Mesenchymal stem cell (in vitro differentiated cells and primary cell): ENCODE results near the gene TGFBI.
A peak's percentile ranks its signal among the peaks of the same experiment; 100 is the strongest.

ENCODE experiments used
- DNase-seq: peaks from one replicate; pipeline ENCODE4 v3.0.0-alpha.2; 2013
- H2AFZ ChIP-seq: one replicate; pipeline ENCODE4 v1.6.1; 2013; ENCODE audit warnings: low read depth, mild to moderate bottlenecking, control low read depth, inconsistent platforms, low read length, moderate library complexity
- H2AK5ac ChIP-seq: 2 replicates; pipeline ENCODE4 v1.6.1; 2013; ENCODE audit warnings: low read length, moderate library complexity, mild to moderate bottlenecking, inconsistent platforms; ENCODE audit not compliant: severe bottlenecking
- H2BK120ac ChIP-seq: one replicate; pipeline ENCODE4 v1.6.1; 2013; ENCODE audit warnings: low read depth, mild to moderate bottlenecking, inconsistent platforms, low read length, moderate library complexity
- H2BK12ac ChIP-seq, 2 experiments: one replicate each; pipeline ENCODE4 v1.6.1; 2013; ENCODE audit warnings: inconsistent platforms in 2 of 2, low read length in 2 of 2, mild to moderate bottlenecking in 2 of 2, moderate library complexity in 2 of 2, control low read depth in 1 of 2
- H2BK15ac ChIP-seq: one replicate; pipeline ENCODE4 v1.6.1; 2013; ENCODE audit warnings: mild to moderate bottlenecking, low read depth, inconsistent platforms; ENCODE audit not compliant: poor library complexity, severe bottlenecking
- H2BK5ac ChIP-seq: 2 replicates; pipeline ENCODE4 v1.6.1; 2013; ENCODE audit warnings: low read depth, mild to moderate bottlenecking, low read length, control low read depth, inconsistent platforms; ENCODE audit not compliant: poor library complexity, severe bottlenecking
- H3K14ac ChIP-seq, 2 experiments: one replicate each; pipeline ENCODE4 v1.6.1; 2013; ENCODE audit warnings: inconsistent platforms in 2 of 2, low read length in 2 of 2, control low read depth in 1 of 2, mild to moderate bottlenecking in 1 of 2, moderate library complexity in 1 of 2
- H3K18ac ChIP-seq, 2 experiments: one replicate each; pipeline ENCODE4 v1.6.1; 2013; ENCODE audit warnings: inconsistent platforms in 2 of 2, low read length in 2 of 2, control low read depth in 1 of 2, low read depth in 1 of 2, mild to moderate bottlenecking in 1 of 2
- H3K23ac ChIP-seq, 2 experiments: one replicate each; pipeline ENCODE4 v1.6.1; 2013; ENCODE audit warnings: inconsistent platforms in 2 of 2, low read length in 2 of 2, mild to moderate bottlenecking in 2 of 2, moderate library complexity in 2 of 2, control low read depth in 1 of 2
- H3K27ac ChIP-seq: 2 replicates; pipeline ENCODE4 v1.5.1; 2013; ENCODE audit warnings: mild to moderate bottlenecking, moderate library complexity, low read length, control low read depth, inconsistent platforms; ENCODE audit not compliant: poor library complexity, severe bottlenecking
- H3K27me3 ChIP-seq, 2 experiments: 2 replicates each; pipeline versions ENCODE4 v1.6.1 to v1.7.0; 2013; ENCODE audit warnings: low read length in 2 of 2, mild to moderate bottlenecking in 2 of 2, moderate library complexity in 2 of 2, control low read depth in 1 of 2, inconsistent platforms in 1 of 2; ENCODE audit not compliant: control insufficient read depth in 1 of 2, insufficient read depth in 1 of 2
- H3K36me3 ChIP-seq, 2 experiments: 2 replicates each; pipeline versions ENCODE4 v1.6.1 to v1.7.0; 2013; ENCODE audit warnings: low read length in 2 of 2, control low read depth in 1 of 2, inconsistent platforms in 1 of 2, low read depth in 1 of 2, mild to moderate bottlenecking in 1 of 2; ENCODE audit not compliant: insufficient read depth in 2 of 2, control insufficient read depth in 1 of 2
- H3K4ac ChIP-seq, 2 experiments: one replicate each; pipeline ENCODE4 v1.6.1; 2013; ENCODE audit warnings: inconsistent platforms in 2 of 2, low read length in 2 of 2, mild to moderate bottlenecking in 2 of 2, moderate library complexity in 2 of 2, control low read depth in 1 of 2, low read depth in 1 of 2
- H3K4me1 ChIP-seq: 2 replicates; pipeline ENCODE4 v1.6.1; 2013; ENCODE audit warnings: low read depth, low read length, control low read depth; ENCODE audit not compliant: control insufficient read depth, insufficient read depth
- H3K4me2 ChIP-seq: 2 replicates; pipeline ENCODE4 v1.6.1; 2013; ENCODE audit warnings: low read length, mild to moderate bottlenecking, inconsistent platforms; ENCODE audit not compliant: poor library complexity, severe bottlenecking
- H3K4me3 ChIP-seq, 2 experiments: 2 replicates each; pipeline versions ENCODE4 v1.5.1 to v1.7.0; 2013; ENCODE audit warnings: low read length in 2 of 2, mild to moderate bottlenecking in 2 of 2, control low read depth in 1 of 2, low read depth in 1 of 2; ENCODE audit not compliant: insufficient read depth in 1 of 2
- H3K79me1 ChIP-seq: replicated peaks from 2 replicates; pipeline ENCODE4 v1.6.1; 2013; ENCODE audit warnings: mild to moderate bottlenecking, control low read depth, low read length, inconsistent platforms; ENCODE audit not compliant: poor library complexity, severe bottlenecking
- H3K9ac ChIP-seq: 2 replicates; pipeline ENCODE4 v1.7.0; 2013; ENCODE audit warnings: mild to moderate bottlenecking, low read length, moderate library complexity
- H3K9me3 ChIP-seq: 2 replicates; pipeline ENCODE4 v1.7.0; 2013; ENCODE audit warnings: mild to moderate bottlenecking, low read length; ENCODE audit not compliant: control insufficient read depth
- H4K8ac ChIP-seq: one replicate; pipeline ENCODE4 v1.6.1; 2013; ENCODE audit warnings: inconsistent platforms, mild to moderate bottlenecking, low read length, moderate library complexity
- H4K91ac ChIP-seq: one replicate; pipeline ENCODE4 v1.6.1; 2013; ENCODE audit warnings: mild to moderate bottlenecking, low read length, inconsistent platforms
- WGBS: methylation state at CpG from one replicate; pipeline ENCODE4 v1.1.7; 2013; ENCODE audit warnings: mixed read lengths; 5-methylcytosine and 5-hydroxymethylcytosine counted together

Gene TGFBI

GRCh38 chr5:136056336-136056735 is 27.5 kb downstream of the TGFBI start:
- no peak overlapping the region for H2BK120ac ChIP-seq
- peak overlapping the region in 1 of 2 experiments; percentile 55 for H3K4ac ChIP-seq
- peaks cover 34% of the 10 kb centered on the region for H3K4me1 ChIP-seq
- no peak overlapping the region for H2BK15ac ChIP-seq
- H4K8ac ChIP-seq: peak overlapping the region; percentile 87
- H3K9me3 ChIP-seq: no peaks in the 10 kb centered on the region
- H2BK5ac ChIP-seq: no peak overlapping the region
- no peak overlapping the region for H3K9ac ChIP-seq
- H3K4me3 ChIP-seq: no peak overlapping the region
- WGBS: 84% methylated on average over 5 of the region's 5 CpGs
- H4K91ac ChIP-seq: peak overlapping the region; percentile 55
- peak overlapping the region in 1 of 2 experiments; percentile 69 for H2BK12ac ChIP-seq
- H3K18ac ChIP-seq: peak overlapping the region; percentile 23 to 61
- H2AFZ ChIP-seq: no peak overlapping the region
- H3K36me3 ChIP-seq: peaks cover 43 to 62% of the 10 kb centered on the region in 2 experiments
- H3K23ac ChIP-seq: no peak overlapping the region
- H2AK5ac ChIP-seq: peak overlapping the region; percentile 57
- no peak overlapping the region for H3K4me2 ChIP-seq
- no peak overlapping the region for H3K27ac ChIP-seq
- DNase-seq: no peak
- no peaks in the 10 kb centered on the region for H3K27me3 ChIP-seq
- H3K79me1 ChIP-seq: peaks cover 1% of the 10 kb centered on the region
- peak overlapping the region in 1 of 2 experiments; percentile 26 for H3K14ac ChIP-seq

GRCh38 chr5:136056771-136057335 is 28.1 kb downstream of the TGFBI start:
- Histone ChIP-seq H2AFZ (no peak overlapping the region), H2BK12ac (peak overlapping the region; percentile 73 to 76), H3K4ac (peak overlapping the region; percentile 55 to 67), H3K18ac (peak overlapping the region; percentile 23 to 72), H3K4me3 (no peak overlapping the region), H3K4me2 (no peak overlapping the region), H2BK5ac (no peak overlapping the region), H2AK5ac (peak overlapping the region; percentile 71), H3K79me1 (peaks cover under 1% of the 10 kb centered on the region), H2BK15ac (no peak overlapping the region), H2BK120ac (peak overlapping the region; percentile 22), H3K14ac (peak overlapping the region in 1 of 2 experiments; percentile 39), H4K8ac (peak overlapping the region; percentile 87), H3K36me3 (peaks cover 43 to 62% of the 10 kb centered on the region in 2 experiments), H3K27me3 (no peaks in the 10 kb centered on the region), H3K27ac (peak overlapping the region; percentile 92), H3K9ac (no peak overlapping the region), H3K9me3 (no peaks in the 10 kb centered on the region), H3K23ac (no peak overlapping the region), H4K91ac (peak overlapping the region; percentile 86), H3K4me1 (peaks cover 34% of the 10 kb centered on the region)
- DNase-seq: no peak
- 92% methylated on average over 6 of the region's 8 CpGs for WGBS

- Histone ChIP-seq H2AFZ (no peak overlapping the region), H2BK12ac (peak overlapping the region; percentile 76 to 85), H2BK120ac (peak overlapping the region; percentile 68), H3K79me1 (no peaks in the 10 kb centered on the region), H3K23ac (no peak overlapping the region), H3K4me1 (peaks cover 34% of the 10 kb centered on the region), H3K9me3 (no peaks in the 10 kb centered on the region), H4K91ac (peak overlapping the region; percentile 86), H2BK5ac (peak overlapping the region; percentile 83), H3K4ac (peak overlapping the region; percentile 7 to 67), H2AK5ac (peak overlapping the region; percentile 71), H4K8ac (peak overlapping the region; percentile 87), H3K27ac (peak overlapping the region; percentile 92), H3K27me3 (no peaks in the 10 kb centered on the region), H3K14ac (peak overlapping the region in 1 of 2 experiments; percentile 66), H3K4me3 (no peak overlapping the region), H3K4me2 (no peak overlapping the region), H3K36me3 (peaks cover 48 to 62% of the 10 kb centered on the region in 2 experiments), H3K18ac (peak overlapping the region; percentile 92), H3K9ac (peak overlapping the region; percentile 52), H2BK15ac (no peak overlapping the region)
- WGBS: 33% methylated on average over 5 of the region's 5 CpGs
- DNase-seq: peak; percentile 94
Measured at GRCh38 chr5:136057401-136058038, 28.7 kb downstream of the TGFBI start.
